Measurements from ENCODE around the gene FRMD5. TPM values are rescaled to one million over a fixed set of nuclear protein-coding genes. Genes with fewer than 3 reads are reported as not detected.

Gene FRMD5
- total and polyA plus RNA-seq, 2 donors (not counting 1 experiment from before 2014, with no cell fraction given) = 1.9 to 4.3 TPM

DNA sequence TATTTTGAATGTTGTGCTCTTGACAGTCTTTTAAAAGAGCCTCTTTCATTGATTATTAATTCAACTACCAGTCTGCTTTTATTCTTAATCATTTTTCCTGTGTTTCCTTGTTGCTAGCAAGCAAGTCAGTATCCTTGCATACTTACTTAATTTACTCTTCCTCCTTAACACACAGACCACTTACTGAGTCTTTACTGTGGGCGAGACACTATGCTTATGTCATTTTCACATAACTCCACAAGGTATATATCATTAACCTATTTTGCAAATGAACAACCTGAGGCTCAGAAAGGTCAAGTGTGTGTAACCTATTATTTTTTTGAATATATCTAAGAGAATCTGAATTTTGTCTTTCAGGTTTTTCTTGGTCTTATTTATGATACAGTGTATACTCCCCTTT lies 237.3 kb downstream of the FRMD5 start:
- H4K20me1 ChIP-seq (ENCODE audit: control insufficient read depth, extremely low read depth, insufficient read depth, low read length) = no peaks in the 10 kb centered on the region

DNA sequence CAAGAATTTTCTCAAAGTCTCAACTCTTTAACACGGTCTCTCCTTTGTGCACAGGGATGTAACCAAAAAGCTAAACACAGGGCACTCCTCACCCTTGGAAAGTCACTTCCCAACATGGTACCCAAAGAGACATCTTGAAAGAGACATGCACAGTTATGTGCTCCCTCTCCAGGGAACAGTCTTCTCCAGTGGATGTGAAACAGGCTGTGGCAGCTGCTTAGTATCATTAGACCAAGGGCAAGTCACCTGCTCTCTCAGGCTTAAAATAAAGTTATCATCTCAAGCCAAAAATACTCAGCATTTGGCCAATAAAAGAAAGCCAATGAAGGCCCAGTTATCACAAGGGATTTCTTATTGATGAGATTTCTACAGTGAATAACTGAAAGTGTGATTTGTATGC lies 239.9 kb downstream of the FRMD5 start:
- Histone ChIP-seq H3K79me2 (ENCODE audit: control insufficient read depth, insufficient read depth, low read length) (no peaks in the 10 kb centered on the region), H3K36me3 (ENCODE audit: control insufficient read depth, insufficient read depth, low read length) (no peaks in the 10 kb centered on the region), H3K4me2 (ENCODE audit: extremely low read depth, insufficient read depth, low read length) (no peak overlapping the region), H3K4me1 (ENCODE audit: control insufficient read depth, extremely low read depth, insufficient read depth, low read length) (peaks cover 11% of the 10 kb centered on the region), H3K27me3 (ENCODE audit: control insufficient read depth, insufficient read depth, low read length) (no peaks in the 10 kb centered on the region), H3K9ac (ENCODE audit: insufficient read depth, low read length) (no peak overlapping the region), H3K4me3 (replicated peaks in 1 of 4; ENCODE audit: control extremely low read depth in 1 of 4, insufficient read depth in 1 of 4, low read depth in 3 of 4, low read length in 4 of 4) (no peak overlapping the region), H4K20me1 (ENCODE audit: control insufficient read depth, extremely low read depth, insufficient read depth, low read length) (no peaks in the 10 kb centered on the region), H3K9me3 (ENCODE audit: control insufficient read depth, insufficient read depth, low read depth, low read length) (no peaks in the 10 kb centered on the region), H2AFZ (ENCODE audit: low read length) (no peak overlapping the region), H3K27ac (ENCODE audit: insufficient read depth, low read length) (no peak overlapping the region)
- DNase-seq (ENCODE audit: low read depth in 2 of 2) = no peak
- TF ChIP-seq EZH2 (IDR thresholded peaks at IDR 0.05; ENCODE audit: low read length, missing control alignments) = no peak
- TF ChIP-seq, protein P1, sequence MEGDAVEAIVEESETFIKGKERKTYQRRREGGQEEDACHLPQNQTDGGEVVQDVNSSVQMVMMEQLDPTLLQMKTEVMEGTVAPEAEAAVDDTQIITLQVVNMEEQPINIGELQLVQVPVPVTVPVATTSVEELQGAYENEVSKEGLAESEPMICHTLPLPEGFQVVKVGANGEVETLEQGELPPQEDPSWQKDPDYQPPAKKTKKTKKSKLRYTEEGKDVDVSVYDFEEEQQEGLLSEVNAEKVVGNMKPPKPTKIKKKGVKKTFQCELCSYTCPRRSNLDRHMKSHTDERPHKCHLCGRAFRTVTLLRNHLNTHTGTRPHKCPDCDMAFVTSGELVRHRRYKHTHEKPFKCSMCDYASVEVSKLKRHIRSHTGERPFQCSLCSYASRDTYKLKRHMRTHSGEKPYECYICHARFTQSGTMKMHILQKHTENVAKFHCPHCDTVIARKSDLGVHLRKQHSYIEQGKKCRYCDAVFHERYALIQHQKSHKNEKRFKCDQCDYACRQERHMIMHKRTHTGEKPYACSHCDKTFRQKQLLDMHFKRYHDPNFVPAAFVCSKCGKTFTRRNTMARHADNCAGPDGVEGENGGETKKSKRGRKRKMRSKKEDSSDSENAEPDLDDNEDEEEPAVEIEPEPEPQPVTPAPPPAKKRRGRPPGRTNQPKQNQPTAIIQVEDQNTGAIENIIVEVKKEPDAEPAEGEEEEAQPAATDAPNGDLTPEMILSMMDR (conservative IDR thresholded peaks at IDR 0.05 in 1 of 2, IDR thresholded peaks at IDR 0.05 in 1 of 2; ENCODE audit: low read depth in 1 of 2, low read length in 2 of 2) = no peak

More for the DNA sequence above, 237.3 kb downstream of the FRMD5 start:
- no peak overlapping the region for H2AFZ ChIP-seq (ENCODE audit: low read length)
- H3K27me3 ChIP-seq (ENCODE audit: control insufficient read depth, insufficient read depth, low read length) = no peaks in the 10 kb centered on the region
- no peaks in the 10 kb centered on the region for H3K36me3 ChIP-seq (ENCODE audit: control insufficient read depth, insufficient read depth, low read length)
- H3K4me3 ChIP-seq (replicated peaks in 1 of 4; ENCODE audit: control extremely low read depth in 1 of 4, insufficient read depth in 1 of 4, low read depth in 3 of 4, low read length in 4 of 4) = no peak overlapping the region
- no peak for TF ChIP-seq EZH2 (IDR thresholded peaks at IDR 0.05; ENCODE audit: low read length, missing control alignments)
- TF ChIP-seq, protein P1 (conservative IDR thresholded peaks at IDR 0.05 in 1 of 2, IDR thresholded peaks at IDR 0.05 in 1 of 2; ENCODE audit: low read depth in 1 of 2, low read length in 2 of 2) = no peak
- no peak overlapping the region for H3K4me2 ChIP-seq (ENCODE audit: extremely low read depth, insufficient read depth, low read length)
- no peak overlapping the region for H3K27ac ChIP-seq (ENCODE audit: insufficient read depth, low read length)
- DNase-seq (ENCODE audit: low read depth in 2 of 2) = no peak
- H3K9me3 ChIP-seq (ENCODE audit: control insufficient read depth, insufficient read depth, low read depth, low read length) = no peaks in the 10 kb centered on the region
- H3K9ac ChIP-seq (ENCODE audit: insufficient read depth, low read length) = no peak overlapping the region
- no peaks in the 10 kb centered on the region for H3K79me2 ChIP-seq (ENCODE audit: control insufficient read depth, insufficient read depth, low read length)
- peaks cover 11% of the 10 kb centered on the region for H3K4me1 ChIP-seq (ENCODE audit: control insufficient read depth, extremely low read depth, insufficient read depth, low read length)

GRCh38 chr15:43954181-43954621 lies 240.9 kb downstream of the FRMD5 start:
- H3K4me2 ChIP-seq (ENCODE audit: extremely low read depth, insufficient read depth, low read length) = no peak overlapping the region
- H3K79me2 ChIP-seq (ENCODE audit: control insufficient read depth, insufficient read depth, low read length) = no peaks in the 10 kb centered on the region
- peak in 1 of 2 donors; percentile 54 for DNase-seq (ENCODE audit: low read depth in 2 of 2)

More at GRCh38 chr15:43954181-43954621, 240.9 kb downstream of the FRMD5 start:
- Histone ChIP-seq H3K27ac (ENCODE audit: insufficient read depth, low read length) (no peak overlapping the region), H3K4me3 (replicated peaks in 1 of 4; ENCODE audit: control extremely low read depth in 1 of 4, insufficient read depth in 1 of 4, low read depth in 3 of 4, low read length in 4 of 4) (no peak overlapping the region), H3K27me3 (ENCODE audit: control insufficient read depth, insufficient read depth, low read length) (no peaks in the 10 kb centered on the region), H3K9ac (ENCODE audit: insufficient read depth, low read length) (no peak overlapping the region), H2AFZ (ENCODE audit: low read length) (no peak overlapping the region), H3K9me3 (ENCODE audit: control insufficient read depth, insufficient read depth, low read depth, low read length) (no peaks in the 10 kb centered on the region), H3K36me3 (ENCODE audit: control insufficient read depth, insufficient read depth, low read length) (no peaks in the 10 kb centered on the region), H3K4me1 (ENCODE audit: control insufficient read depth, extremely low read depth, insufficient read depth, low read length) (peaks cover 11% of the 10 kb centered on the region), H4K20me1 (ENCODE audit: control insufficient read depth, extremely low read depth, insufficient read depth, low read length) (no peaks in the 10 kb centered on the region)
- TF ChIP-seq, protein P1 (conservative IDR thresholded peaks at IDR 0.05 in 1 of 2, IDR thresholded peaks at IDR 0.05 in 1 of 2; ENCODE audit: low read depth in 1 of 2, low read length in 2 of 2) = no peak
- TF ChIP-seq EZH2 (IDR thresholded peaks at IDR 0.05; ENCODE audit: low read length, missing control alignments) = no peak

All from fibroblast of lung (primary cell).